WERI-Rb-1 (cell line): ENCODE results near the gene LENG8.

Experiments used
- DNase-seq: peaks from one replicate; pipeline ENCODE4 v3.0.0-alpha.2; 2020
- H3K27ac ChIP-seq: fragments of 250-450 bp; sonication (Bioruptor Pico); 2 replicates; pipeline ENCODE4 v1.5.1; 2020; ENCODE audit warnings: mild to moderate bottlenecking, moderate library complexity
- H3K27me3 ChIP-seq: fragments of 250-450 bp; sonication (Bioruptor Pico); 2 replicates; pipeline ENCODE4 v1.5.1; 2021; ENCODE audit warnings: mild to moderate bottlenecking, low read depth, moderate library complexity; ENCODE audit not compliant: insufficient read depth, severe bottlenecking
- H3K36me3 ChIP-seq: fragments of 250-450 bp; sonication (Bioruptor Pico); 2 replicates; pipeline ENCODE4 v1.5.1; 2020; ENCODE audit warnings: mild to moderate bottlenecking, moderate library complexity
- H3K4me3 ChIP-seq: 2 replicates; pipeline ENCODE4 v1.5.1; 2011; ENCODE audit warnings: low read depth, mild to moderate bottlenecking, control low read depth, low read length
- H3K9me3 ChIP-seq: fragments of 250-450 bp; sonication (Bioruptor Pico); 2 replicates; pipeline ENCODE4 v1.5.1; 2021; ENCODE audit warnings: mild to moderate bottlenecking, moderate library complexity; ENCODE audit not compliant: severe bottlenecking
- TF ChIP-seq, protein P1 (sequence below): IDR thresholded peaks from 2 replicates; pipeline ENCODE4 v1.5.1; 2011; ENCODE audit warnings: low read depth, mild to moderate bottlenecking, control low read depth, inconsistent platforms, low read length

Gene LENG8

GRCh38 chr19:54425382-54425723 lies 23.6 kb upstream of the LENG8 start:
- Histone ChIP-seq H3K27ac (no peak overlapping the region), H3K27me3 (no peaks in the 10 kb centered on the region), H3K9me3 (no peaks in the 10 kb centered on the region), H3K4me3 (no peak overlapping the region), H3K36me3 (no peaks in the 10 kb centered on the region)
- no peak for DNase-seq
- TF ChIP-seq, protein P1, sequence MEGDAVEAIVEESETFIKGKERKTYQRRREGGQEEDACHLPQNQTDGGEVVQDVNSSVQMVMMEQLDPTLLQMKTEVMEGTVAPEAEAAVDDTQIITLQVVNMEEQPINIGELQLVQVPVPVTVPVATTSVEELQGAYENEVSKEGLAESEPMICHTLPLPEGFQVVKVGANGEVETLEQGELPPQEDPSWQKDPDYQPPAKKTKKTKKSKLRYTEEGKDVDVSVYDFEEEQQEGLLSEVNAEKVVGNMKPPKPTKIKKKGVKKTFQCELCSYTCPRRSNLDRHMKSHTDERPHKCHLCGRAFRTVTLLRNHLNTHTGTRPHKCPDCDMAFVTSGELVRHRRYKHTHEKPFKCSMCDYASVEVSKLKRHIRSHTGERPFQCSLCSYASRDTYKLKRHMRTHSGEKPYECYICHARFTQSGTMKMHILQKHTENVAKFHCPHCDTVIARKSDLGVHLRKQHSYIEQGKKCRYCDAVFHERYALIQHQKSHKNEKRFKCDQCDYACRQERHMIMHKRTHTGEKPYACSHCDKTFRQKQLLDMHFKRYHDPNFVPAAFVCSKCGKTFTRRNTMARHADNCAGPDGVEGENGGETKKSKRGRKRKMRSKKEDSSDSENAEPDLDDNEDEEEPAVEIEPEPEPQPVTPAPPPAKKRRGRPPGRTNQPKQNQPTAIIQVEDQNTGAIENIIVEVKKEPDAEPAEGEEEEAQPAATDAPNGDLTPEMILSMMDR, result no peak

- DNase-seq, result no peak
- TF ChIP-seq, protein P1, result no peak
- no peaks in the 10 kb centered on the region for H3K27me3 ChIP-seq
- no peak overlapping the region for H3K4me3 ChIP-seq
- no peaks in the 10 kb centered on the region for H3K36me3 ChIP-seq
- no peak overlapping the region for H3K27ac ChIP-seq
- no peaks in the 10 kb centered on the region for H3K9me3 ChIP-seq
These were observed 22.6 kb upstream of the LENG8 start for GRCh38 chr19:54426291-54426931.

- H3K36me3 ChIP-seq, result no peaks in the 10 kb centered on the region
- H3K27me3 ChIP-seq, result no peaks in the 10 kb centered on the region
- TF ChIP-seq, protein P1, result no peak
- H3K4me3 ChIP-seq, result no peak overlapping the region
- no peak for DNase-seq
- H3K27ac ChIP-seq, result no peak overlapping the region
- no peaks in the 10 kb centered on the region for H3K9me3 ChIP-seq
These were observed 21.4 kb upstream of the LENG8 start for GRCh38 chr19:54427586-54427985.

- Histone ChIP-seq H3K9me3 (no peaks in the 10 kb centered on the region), H3K27me3 (no peaks in the 10 kb centered on the region), H3K4me3 (no peak overlapping the region), H3K27ac (no peak overlapping the region), H3K36me3 (no peaks in the 10 kb centered on the region)
- TF ChIP-seq, protein P1, result no peak
- no peak for DNase-seq
These were observed 20.4 kb upstream of the LENG8 start for GRCh38 chr19:54428323-54429175.

- Histone ChIP-seq H3K27me3 (no peaks in the 10 kb centered on the region), H3K9me3 (no peaks in the 10 kb centered on the region), H3K27ac (no peak overlapping the region), H3K36me3 (no peaks in the 10 kb centered on the region), H3K4me3 (no peak overlapping the region)
- TF ChIP-seq, protein P1, result no peak
- no peak for DNase-seq
These were observed 19.9 kb upstream of the LENG8 start for GRCh38 chr19:54429176-54429495.
